HG02943 (cell line): ENCODE measurements around the gene CUBN.
"Not testable (repeated sequence)": the region's sequence is repeated elsewhere in the genome, so short reads cannot be mapped to it uniquely, and the experiment has no call there.

ENCODE experiments used
- ATAC-seq: cut with Tn5 transposase; IDR thresholded peaks from one replicate; pipeline ENCODE4 v1.9.1; 2021; ENCODE audit warnings: mild to moderate bottlenecking, low read depth, moderate library complexity; ENCODE audit not compliant: unreplicated experiment

Gene CUBN

GRCh38 chr10:16848562-16849154 is 281.0 kb downstream of the CUBN start:
- ATAC-seq: no peak

DNA sequence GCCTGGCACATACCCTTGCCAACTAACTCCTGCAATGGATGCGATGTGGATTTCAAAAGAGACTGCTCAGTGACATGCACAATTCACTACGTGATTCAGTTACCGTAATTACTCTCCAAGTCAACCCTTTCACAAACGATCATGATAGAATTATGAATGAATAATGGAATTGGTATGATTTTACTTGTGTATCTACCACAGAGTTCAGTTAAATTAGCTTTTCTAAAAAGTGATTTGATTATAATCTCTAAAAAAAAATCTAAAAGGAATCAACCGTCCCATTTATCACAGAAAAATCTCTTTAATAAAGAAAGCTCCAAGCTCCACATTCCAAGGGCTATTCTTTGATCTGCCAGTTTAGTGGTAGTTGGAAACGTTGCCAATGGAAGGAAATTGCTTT is 282.0 kb downstream of the CUBN start:
- no peak for ATAC-seq

DNA sequence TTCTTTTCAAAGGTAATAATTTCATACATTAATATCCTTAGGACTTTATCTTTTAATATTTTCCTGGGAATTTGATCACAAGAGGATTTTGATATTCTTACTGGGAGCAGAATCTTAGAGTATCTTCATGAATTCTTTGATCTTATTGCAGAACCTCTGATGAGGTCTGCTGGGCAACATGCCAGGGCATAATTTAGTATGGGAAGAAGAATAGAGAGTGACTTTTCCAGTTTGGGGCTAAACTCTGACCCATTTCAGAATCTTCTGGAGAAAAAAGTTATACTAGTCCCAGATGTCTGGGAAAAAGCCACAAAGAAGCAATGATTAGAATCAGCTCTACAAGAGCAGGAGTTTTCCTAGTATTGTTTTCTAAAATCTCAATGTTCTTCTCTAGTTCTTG is 284.4 kb downstream of the CUBN start:
- no peak for ATAC-seq

DNA sequence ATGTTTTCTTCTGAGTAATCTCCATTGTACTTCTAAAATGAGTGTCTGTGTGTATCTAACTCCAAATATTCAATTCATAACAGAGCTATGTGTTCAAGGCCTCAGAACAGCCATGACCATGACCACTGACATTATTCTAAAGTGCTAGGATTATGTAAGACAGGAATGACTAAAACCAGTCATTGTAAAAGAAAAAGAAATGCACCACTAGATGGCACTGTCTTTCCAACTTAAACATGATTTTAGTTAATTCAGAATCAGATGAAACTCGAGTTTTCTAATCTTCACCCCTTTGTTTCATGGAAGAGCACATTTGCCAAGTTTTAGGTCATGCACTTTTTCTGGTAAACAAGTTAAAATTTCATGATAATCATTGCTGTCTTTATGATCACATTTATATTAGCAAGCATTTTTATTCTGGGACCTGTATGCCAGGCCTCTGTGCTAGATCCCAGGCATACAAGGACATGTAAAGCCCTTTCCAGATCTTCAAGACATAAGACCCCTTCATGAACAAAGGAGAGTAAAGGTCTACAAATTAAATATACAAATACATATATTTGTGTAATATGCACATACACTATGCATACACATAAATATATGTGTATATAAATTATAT is 286.2 kb downstream of the CUBN start:
- no peak for ATAC-seq

GRCh38 chr10:16835228-16835627 is 294.4 kb downstream of the CUBN start:
- no peak for ATAC-seq

- no peak for ATAC-seq
Observed at GRCh38 chr10:16832351-16833080, 297.1 kb downstream of the CUBN start.

- ATAC-seq: no peak
Observed at GRCh38 chr10:16828701-16829175, 300.9 kb downstream of the CUBN start.

DNA sequence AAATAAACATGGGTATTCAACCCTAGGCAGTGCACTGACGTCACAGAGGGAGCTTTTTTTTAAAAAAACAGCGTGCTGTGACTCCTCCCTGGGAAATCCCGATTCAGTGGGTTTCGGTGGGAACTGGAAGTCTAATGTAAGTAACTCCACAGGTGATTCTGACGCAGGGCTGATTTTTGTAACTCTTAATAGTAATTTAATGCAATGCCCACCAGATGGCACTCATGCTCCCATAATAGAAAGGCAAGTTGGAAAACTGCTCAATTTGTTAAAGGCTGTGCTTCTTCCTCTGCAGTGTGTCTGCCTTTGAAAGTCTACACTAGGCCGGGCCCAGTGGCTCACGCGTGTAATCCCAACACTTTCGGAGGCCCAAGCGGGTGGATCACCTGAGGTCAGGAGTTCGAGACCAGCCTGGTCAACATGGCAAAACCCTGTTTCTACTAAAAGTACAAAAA is 301.5 kb downstream of the CUBN start:
- ATAC-seq: peak; percentile 67

GRCh38 chr10:16827474-16827873 is 302.1 kb downstream of the CUBN start:
- not testable (repeated sequence) for ATAC-seq

DNA sequence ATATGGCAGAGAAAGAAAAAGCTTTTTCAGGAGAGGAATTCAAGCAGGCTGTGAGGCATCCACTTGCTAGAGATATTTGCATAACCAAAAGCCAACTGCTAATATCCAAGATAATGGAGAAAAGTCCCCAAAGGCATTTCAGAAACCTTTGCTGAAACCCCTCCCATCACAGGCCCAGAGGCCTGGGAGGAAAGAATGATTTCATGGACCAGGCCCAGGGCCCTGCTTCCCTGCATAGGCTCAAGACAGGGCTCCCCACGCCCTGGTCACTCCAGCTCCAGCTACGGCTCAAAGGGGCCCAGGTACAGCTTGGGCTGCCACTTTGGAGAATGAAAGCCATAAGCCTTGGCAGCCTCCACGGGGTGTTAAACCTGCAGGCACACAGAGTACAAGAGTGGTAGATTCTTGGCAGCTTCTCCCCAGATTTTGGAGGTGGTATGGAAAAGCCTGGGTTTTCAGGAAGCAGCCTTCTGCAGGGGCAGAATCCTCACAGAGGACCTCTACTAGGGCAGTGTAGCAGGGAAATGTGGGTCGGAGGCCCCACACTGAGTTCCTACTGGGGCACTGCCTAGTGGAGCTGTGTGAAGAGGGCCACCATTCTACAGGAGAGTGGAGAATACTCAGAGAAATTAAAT is 306.8 kb downstream of the CUBN start:
- ATAC-seq: no peak

DNA sequence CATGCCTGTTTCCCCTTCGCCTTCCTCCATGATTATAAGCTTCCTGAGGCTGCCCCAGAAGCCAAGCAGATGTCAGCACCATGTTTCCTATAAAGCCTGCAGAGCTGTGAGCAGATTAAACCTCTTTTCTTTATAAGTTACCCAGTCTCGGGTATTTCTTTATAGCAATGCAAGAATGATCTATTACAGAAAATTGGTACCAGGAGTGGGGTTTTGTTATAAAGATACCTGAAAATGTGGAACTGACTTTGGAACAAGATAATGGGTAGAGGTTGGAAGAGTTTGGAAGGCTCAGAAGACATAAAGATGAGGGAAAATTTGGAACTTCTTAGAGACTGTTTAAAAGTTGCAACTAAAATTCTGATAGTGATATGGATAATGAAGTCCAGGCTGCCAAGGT is 307.6 kb downstream of the CUBN start:
- ATAC-seq: no peak

GRCh38 chr10:16820421-16820820 is 309.2 kb downstream of the CUBN start:
- no peak for ATAC-seq

GRCh38 chr10:16820018-16820417 is 309.6 kb downstream of the CUBN start:
- no peak for ATAC-seq

- no peak for ATAC-seq
Observed at GRCh38 chr10:16819436-16819835, 310.2 kb downstream of the CUBN start.

GRCh38 chr10:16819026-16819425 is 310.6 kb downstream of the CUBN start:
- no peak for ATAC-seq

GRCh38 chr10:16817125-16818019 is 312.2 kb downstream of the CUBN start, which contains the start of gene RSU1:
Gene RSU1, minus strand, starts transcription at chr10:16817424. Its CDS starts 343 bp downstream, at chr10:16817081.
- peak; percentile 99 for ATAC-seq

GRCh38 chr10:16816830-16817124 is 312.8 kb downstream of the CUBN start:
- ATAC-seq: no peak

- no peak for ATAC-seq
Observed at GRCh38 chr10:16816171-16816570, 313.4 kb downstream of the CUBN start.

GRCh38 chr10:16814012-16814411 is 315.6 kb downstream of the CUBN start:
- no peak for ATAC-seq

- ATAC-seq: no peak
Observed at GRCh38 chr10:16812676-16813075, 316.9 kb downstream of the CUBN start.
